ENCODE data around the gene GPC4. TPM values are rescaled to one million over a fixed set of nuclear protein-coding genes. Genes with fewer than 3 reads are reported as not detected.

Gene GPC4
- total and polyA plus RNA-seq, 2 donors (not counting 1 experiment from before 2014, with no cell fraction given) = 2.8 to 3.4 TPM

DNA sequence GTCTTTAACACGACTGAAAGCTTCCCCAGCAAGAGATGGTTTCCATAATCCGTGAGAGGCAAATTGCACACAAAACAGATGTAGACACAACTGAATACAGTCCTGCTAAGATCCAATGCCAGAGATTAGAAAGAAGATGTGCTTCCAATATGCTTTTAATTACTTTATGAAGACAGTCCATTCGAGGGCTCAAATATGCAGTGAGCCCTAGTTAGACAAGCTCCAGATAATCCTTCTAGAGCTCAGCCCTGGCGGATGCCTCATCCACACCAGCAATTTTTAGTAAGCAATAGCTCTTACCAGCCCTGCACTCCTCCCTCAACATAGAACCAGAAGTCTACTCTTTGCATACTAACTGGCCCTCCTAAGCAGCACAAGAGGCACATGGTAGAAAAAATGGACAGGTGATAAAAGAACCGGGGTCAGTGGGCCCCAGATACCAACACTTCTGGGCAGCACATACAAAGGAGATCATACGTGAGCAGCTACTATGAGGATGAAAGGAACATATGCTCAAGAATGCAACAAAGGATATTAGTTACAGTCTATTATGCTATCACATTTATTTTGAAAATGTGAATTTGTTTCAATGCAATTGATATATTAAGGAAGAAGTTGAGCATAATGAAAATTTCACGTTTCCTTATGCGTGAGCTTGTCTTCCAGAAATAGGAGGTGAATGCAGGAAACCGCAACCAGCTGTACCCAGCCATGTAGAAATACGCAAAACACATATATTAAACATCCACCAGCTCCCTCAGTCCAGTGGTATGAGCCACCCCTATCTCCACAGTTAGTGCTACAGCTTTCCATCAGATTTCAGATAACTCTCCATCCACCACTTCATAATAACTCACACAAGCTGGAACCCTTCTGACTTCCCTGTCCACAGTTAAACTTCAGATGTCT lies 34.3 kb downstream of the GPC4 start:
- DNase-seq (ENCODE audit: low read depth in 2 of 2) = no peak
- Histone ChIP-seq H4K20me1 (ENCODE audit: control insufficient read depth, extremely low read depth, insufficient read depth, low read length) (no peaks in the 10 kb centered on the region), H2AFZ (ENCODE audit: low read length) (no peak overlapping the region), H3K27ac (ENCODE audit: insufficient read depth, low read length) (no peak overlapping the region), H3K9me3 (ENCODE audit: control insufficient read depth, insufficient read depth, low read depth, low read length) (no peaks in the 10 kb centered on the region), H3K4me1 (ENCODE audit: control insufficient read depth, extremely low read depth, insufficient read depth, low read length) (no peaks in the 10 kb centered on the region), H3K4me2 (ENCODE audit: extremely low read depth, insufficient read depth, low read length) (no peak overlapping the region), H3K27me3 (ENCODE audit: control insufficient read depth, insufficient read depth, low read length) (no peaks in the 10 kb centered on the region), H3K79me2 (ENCODE audit: control insufficient read depth, insufficient read depth, low read length) (no peaks in the 10 kb centered on the region), H3K36me3 (ENCODE audit: control insufficient read depth, insufficient read depth, low read length) (no peaks in the 10 kb centered on the region), H3K9ac (ENCODE audit: insufficient read depth, low read length) (no peak overlapping the region), H3K4me3 (replicated peaks in 1 of 4; ENCODE audit: control extremely low read depth in 1 of 4, insufficient read depth in 1 of 4, low read depth in 3 of 4, low read length in 4 of 4) (no peak overlapping the region)
- TF ChIP-seq CTCF (conservative IDR thresholded peaks at IDR 0.05 in 1 of 2, IDR thresholded peaks at IDR 0.05 in 1 of 2; ENCODE audit: low read depth in 1 of 2, low read length in 2 of 2) (no peak), EZH2 (IDR thresholded peaks at IDR 0.05; ENCODE audit: low read length, missing control alignments) (no peak)

- H3K27me3 ChIP-seq (ENCODE audit: control insufficient read depth, insufficient read depth, low read length) = no peaks in the 10 kb centered on the region
- no peak overlapping the region for H2AFZ ChIP-seq (ENCODE audit: low read length)
- no peak overlapping the region for H3K4me3 ChIP-seq (replicated peaks in 1 of 4; ENCODE audit: control extremely low read depth in 1 of 4, insufficient read depth in 1 of 4, low read depth in 3 of 4, low read length in 4 of 4)
- no peaks in the 10 kb centered on the region for H3K9me3 ChIP-seq (ENCODE audit: control insufficient read depth, insufficient read depth, low read depth, low read length)
- TF ChIP-seq EZH2 (IDR thresholded peaks at IDR 0.05; ENCODE audit: low read length, missing control alignments) (no peak), CTCF (conservative IDR thresholded peaks at IDR 0.05 in 1 of 2, IDR thresholded peaks at IDR 0.05 in 1 of 2; ENCODE audit: low read depth in 1 of 2, low read length in 2 of 2) (no peak)
- H3K79me2 ChIP-seq (ENCODE audit: control insufficient read depth, insufficient read depth, low read length) = no peaks in the 10 kb centered on the region
- no peak for DNase-seq (ENCODE audit: low read depth in 2 of 2)
- H4K20me1 ChIP-seq (ENCODE audit: control insufficient read depth, extremely low read depth, insufficient read depth, low read length) = no peaks in the 10 kb centered on the region
- H3K4me1 ChIP-seq (ENCODE audit: control insufficient read depth, extremely low read depth, insufficient read depth, low read length) = no peaks in the 10 kb centered on the region
- H3K9ac ChIP-seq (ENCODE audit: insufficient read depth, low read length) = no peak overlapping the region
- no peaks in the 10 kb centered on the region for H3K36me3 ChIP-seq (ENCODE audit: control insufficient read depth, insufficient read depth, low read length)
- H3K4me2 ChIP-seq (ENCODE audit: extremely low read depth, insufficient read depth, low read length) = no peak overlapping the region
- no peak overlapping the region for H3K27ac ChIP-seq (ENCODE audit: insufficient read depth, low read length)
Observed at GRCh38 chrX:133376422-133376821, 38.9 kb downstream of the GPC4 start.

DNA sequence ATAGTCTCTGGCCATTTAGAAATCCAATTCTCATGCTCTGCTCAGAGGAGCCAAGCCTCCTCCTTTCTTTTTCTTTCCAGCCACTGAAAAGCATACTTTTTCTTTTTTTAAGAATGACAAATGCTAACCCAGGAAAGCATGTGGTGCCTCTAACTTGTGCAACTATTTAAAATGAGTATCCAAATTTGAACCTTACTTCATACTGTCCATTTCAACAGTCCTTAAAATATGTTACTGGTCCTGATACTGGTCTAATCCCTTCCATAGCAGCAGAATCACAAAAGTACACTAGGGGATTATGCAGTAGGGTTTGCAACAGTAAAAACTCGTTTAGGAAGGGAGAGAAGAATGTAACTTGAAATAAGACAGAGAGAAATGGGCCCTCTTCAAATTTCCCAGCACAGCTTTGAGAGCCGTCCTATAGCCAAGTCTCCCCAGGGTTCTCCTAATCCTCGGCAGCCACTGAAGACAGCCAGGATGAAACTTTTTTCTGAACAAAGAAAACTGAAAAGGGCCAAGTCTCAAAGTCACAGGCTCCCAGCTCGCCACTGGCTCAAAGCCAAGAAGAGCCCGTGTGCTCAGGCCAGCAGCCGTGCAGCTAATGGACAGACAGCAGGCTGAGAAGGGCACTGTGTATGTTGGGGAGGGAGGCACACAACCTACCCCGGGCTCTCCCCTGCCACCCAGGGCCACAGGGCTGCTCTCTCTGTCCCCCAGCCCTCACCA lies 39.5 kb downstream of the GPC4 start:
- Histone ChIP-seq H3K27me3 (ENCODE audit: control insufficient read depth, insufficient read depth, low read length) (no peaks in the 10 kb centered on the region), H3K4me3 (replicated peaks in 1 of 4; ENCODE audit: control extremely low read depth in 1 of 4, insufficient read depth in 1 of 4, low read depth in 3 of 4, low read length in 4 of 4) (no peak overlapping the region), H3K36me3 (ENCODE audit: control insufficient read depth, insufficient read depth, low read length) (no peaks in the 10 kb centered on the region), H3K9me3 (ENCODE audit: control insufficient read depth, insufficient read depth, low read depth, low read length) (no peaks in the 10 kb centered on the region), H3K4me1 (ENCODE audit: control insufficient read depth, extremely low read depth, insufficient read depth, low read length) (no peaks in the 10 kb centered on the region), H3K79me2 (ENCODE audit: control insufficient read depth, insufficient read depth, low read length) (no peaks in the 10 kb centered on the region), H2AFZ (ENCODE audit: low read length) (no peak overlapping the region), H4K20me1 (ENCODE audit: control insufficient read depth, extremely low read depth, insufficient read depth, low read length) (no peaks in the 10 kb centered on the region), H3K4me2 (ENCODE audit: extremely low read depth, insufficient read depth, low read length) (no peak overlapping the region), H3K27ac (ENCODE audit: insufficient read depth, low read length) (no peak overlapping the region), H3K9ac (ENCODE audit: insufficient read depth, low read length) (no peak overlapping the region)
- no peak for DNase-seq (ENCODE audit: low read depth in 2 of 2)
- TF ChIP-seq EZH2 (IDR thresholded peaks at IDR 0.05; ENCODE audit: low read length, missing control alignments) (no peak), CTCF (conservative IDR thresholded peaks at IDR 0.05 in 1 of 2, IDR thresholded peaks at IDR 0.05 in 1 of 2; ENCODE audit: low read depth in 1 of 2, low read length in 2 of 2) (no peak)

Measured in fibroblast of lung (primary cell).